MM.1S (cell line): ENCODE measurements around the gene FAM240A.

Experiments used
- CTCF ChIP-seq: fragments of 300-600 bp; sonication (generic); IDR thresholded peaks from 2 replicates; pipeline ENCODE4 v1.5.1; 2016; ENCODE audit warnings: antibody characterized with exemption, low read length, mixed read lengths
- EZH2 ChIP-seq: fragments of 300-600 bp; sonication (generic); optimal IDR thresholded peaks from 2 replicates; pipeline ENCODE3; 2017; ENCODE audit warnings: low read depth, mild to moderate bottlenecking, antibody characterized with exemption, low read length, mixed read lengths

GRCh38 chr3:46648096-46648495 lies 35.8 kb downstream of the FAM240A start:
- no peak for TF ChIP-seq CTCF
- TF ChIP-seq EZH2, result no peak
